Type B pancreatic cell (in vitro differentiated cells): ENCODE results near the gene LIN28B. TPM values are rescaled to one million over a fixed set of nuclear protein-coding genes. Genes with fewer than 3 reads are reported as not detected.

ENCODE experiments used
- DNase-seq: peaks from one replicate; pipeline ENCODE4 v3.0.0; 2021; ENCODE audit warnings: mixed read lengths; ENCODE audit not compliant: unreplicated experiment; ENCODE audit errors: extremely low spot score
- H3K27ac Mint-ChIP-seq: 2 replicates; pipeline ENCODE4 v1.8.0; 2021; ENCODE audit warnings: mild to moderate bottlenecking, mixed read lengths
- H3K27me3 Mint-ChIP-seq: 2 replicates; pipeline ENCODE4 v1.8.0; 2021; ENCODE audit warnings: mixed read lengths
- H3K36me3 Mint-ChIP-seq: 2 replicates; pipeline ENCODE4 v1.8.0; 2021; ENCODE audit warnings: mixed read lengths
- H3K4me1 Mint-ChIP-seq: one replicate; pipeline ENCODE4 v1.8.0; 2021; ENCODE audit warnings: mixed read lengths; ENCODE audit not compliant: unreplicated experiment
- H3K4me3 Mint-ChIP-seq: 2 replicates; pipeline ENCODE4 v1.8.0; 2021; ENCODE audit warnings: mild to moderate bottlenecking, mixed read lengths
- H3K9me3 Mint-ChIP-seq: 2 replicates; pipeline ENCODE4 v1.8.0; 2021; ENCODE audit warnings: mixed read lengths
- CTCF ChIP-seq: fragments of 200-600 bp; sonication (generic); conservative IDR thresholded peaks from 2 replicates; pipeline ENCODE4 v1.5.0; 2021; ENCODE audit warnings: antibody characterized with exemption, mild to moderate bottlenecking
- total RNA-seq: library from RNA; stranded (reverse); gene quantifications from 2 replicates; pipeline ENCODE4 v1.2.1, GENCODE V29; 2021; ENCODE audit warnings: low replicate concordance

LIN28B gene
- total RNA-seq, 1 donor from 2014 or later: 22.3 TPM

GRCh38 chr6:105038259-105038658 is 81.4 kb downstream of the LIN28B start:
- no peaks in the 10 kb centered on the region for H3K27me3 Mint-ChIP-seq
- H3K4me3 Mint-ChIP-seq: no peak overlapping the region
- no peak for TF ChIP-seq CTCF
- no peaks in the 10 kb centered on the region for H3K9me3 Mint-ChIP-seq
- no peaks in the 10 kb centered on the region for H3K36me3 Mint-ChIP-seq
- no peak for DNase-seq
- H3K4me1 Mint-ChIP-seq: peaks cover 31% of the 10 kb centered on the region
- H3K27ac Mint-ChIP-seq: no peak overlapping the region

GRCh38 chr6:105041880-105042279 is 85.0 kb downstream of the LIN28B start:
- H3K27ac Mint-ChIP-seq: no peak overlapping the region
- no peaks in the 10 kb centered on the region for H3K9me3 Mint-ChIP-seq
- no peak for TF ChIP-seq CTCF
- no peak for DNase-seq
- no peaks in the 10 kb centered on the region for H3K27me3 Mint-ChIP-seq
- peaks cover 4% of the 10 kb centered on the region for H3K36me3 Mint-ChIP-seq
- H3K4me3 Mint-ChIP-seq: no peak overlapping the region
- peaks cover 22% of the 10 kb centered on the region for H3K4me1 Mint-ChIP-seq

GRCh38 chr6:105042648-105043047 is 85.7 kb downstream of the LIN28B start:
- no peak for TF ChIP-seq CTCF
- Mint-ChIP-seq H3K9me3 (no peaks in the 10 kb centered on the region), H3K4me1 (peaks cover 22% of the 10 kb centered on the region), H3K36me3 (peaks cover 4% of the 10 kb centered on the region), H3K27me3 (no peaks in the 10 kb centered on the region), H3K27ac (no peak overlapping the region), H3K4me3 (no peak overlapping the region)
- no peak for DNase-seq

GRCh38 chr6:105043979-105044378 is 87.1 kb downstream of the LIN28B start:
- peaks cover 10% of the 10 kb centered on the region for H3K36me3 Mint-ChIP-seq
- no peaks in the 10 kb centered on the region for H3K27me3 Mint-ChIP-seq
- TF ChIP-seq CTCF: no peak
- no peak for DNase-seq
- H3K9me3 Mint-ChIP-seq: no peaks in the 10 kb centered on the region
- peaks cover 17% of the 10 kb centered on the region for H3K4me1 Mint-ChIP-seq
- no peak overlapping the region for H3K4me3 Mint-ChIP-seq
- H3K27ac Mint-ChIP-seq: no peak overlapping the region

GRCh38 chr6:105045526-105045925 is 88.6 kb downstream of the LIN28B start:
- H3K9me3 Mint-ChIP-seq: no peaks in the 10 kb centered on the region
- no peaks in the 10 kb centered on the region for H3K27me3 Mint-ChIP-seq
- H3K4me1 Mint-ChIP-seq: peaks cover 17% of the 10 kb centered on the region
- H3K4me3 Mint-ChIP-seq: no peak overlapping the region
- DNase-seq: no peak
- TF ChIP-seq CTCF: no peak
- H3K36me3 Mint-ChIP-seq: peaks cover 10% of the 10 kb centered on the region
- H3K27ac Mint-ChIP-seq: no peak overlapping the region

GRCh38 chr6:105051941-105052471 is 95.1 kb downstream of the LIN28B start:
- TF ChIP-seq CTCF: no peak
- H3K36me3 Mint-ChIP-seq: peaks cover 34% of the 10 kb centered on the region
- H3K27me3 Mint-ChIP-seq: no peaks in the 10 kb centered on the region
- DNase-seq: no peak
- H3K4me1 Mint-ChIP-seq: no peaks in the 10 kb centered on the region
- no peak overlapping the region for H3K4me3 Mint-ChIP-seq
- H3K27ac Mint-ChIP-seq: no peak overlapping the region
- peaks cover 8% of the 10 kb centered on the region for H3K9me3 Mint-ChIP-seq
